Measurements from ENCODE around the gene MINAR2. TPM values are rescaled to one million over a fixed set of nuclear protein-coding genes. Genes with fewer than 3 reads are reported as not detected.

MINAR2 gene
- total RNA-seq, 1 experiment from 2014 or later = not detected

GRCh38 chr5:129770024-129770820, 22.3 kb downstream of the MINAR2 start:
- in situ Hi-C loops (cut with HindIII; ENCODE audit: low sequenced_read_pairs) = no loop called here
- no peak for DNase-seq (ENCODE audit: low spot score)

GRCh38 chr5:129771058-129771838, 23.4 kb downstream of the MINAR2 start:
- DNase-seq (ENCODE audit: low spot score) = peak; percentile 33
- in situ Hi-C loops (cut with HindIII; ENCODE audit: low sequenced_read_pairs) = no loop called here

- in situ Hi-C loops (cut with HindIII; ENCODE audit: low sequenced_read_pairs) = no loop called here
Observed at GRCh38 chr5:129773376-129773775, 25.5 kb downstream of the MINAR2 start.

DNA sequence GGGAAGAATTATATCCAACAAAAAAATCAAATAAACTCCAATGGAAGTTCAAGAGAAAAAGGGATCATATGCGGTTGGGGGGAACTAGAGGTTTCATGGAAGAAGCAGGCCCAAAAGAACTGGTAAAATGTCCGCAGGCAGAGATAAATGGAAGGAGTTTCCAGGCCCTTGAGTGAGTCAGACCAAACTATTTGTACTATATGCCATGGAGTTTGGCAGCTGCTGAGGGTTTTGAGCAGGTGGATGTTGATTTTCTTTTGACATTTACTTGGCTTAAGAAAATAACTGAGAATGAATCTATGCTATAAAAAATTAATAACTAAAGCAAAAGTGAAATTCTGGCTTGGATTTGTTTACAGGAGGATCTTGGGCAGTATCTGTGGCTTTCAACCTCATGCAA, 33.7 kb downstream of the MINAR2 start:
- in situ Hi-C loops (cut with HindIII; ENCODE audit: low sequenced_read_pairs) = no loop called here
- DNase-seq (ENCODE audit: low spot score) = no peak

More at GRCh38 chr5:129773376-129773775, 25.5 kb downstream of the MINAR2 start:
- no peak for DNase-seq (ENCODE audit: low spot score)

- in situ Hi-C loops (cut with HindIII; ENCODE audit: low sequenced_read_pairs) = no loop called here
- DNase-seq (ENCODE audit: low spot score) = no peak
Observed at GRCh38 chr5:129803403-129803802, 55.5 kb downstream of the MINAR2 start.

GRCh38 chr5:129804705-129805104, 56.8 kb downstream of the MINAR2 start:
- no peak for DNase-seq (ENCODE audit: low spot score)
- in situ Hi-C loops (cut with HindIII; ENCODE audit: low sequenced_read_pairs) = no loop called here

GRCh38 chr5:129807162-129807814, 59.4 kb downstream of the MINAR2 start:
- DNase-seq (ENCODE audit: low spot score) = no peak
- in situ Hi-C loops (cut with HindIII; ENCODE audit: low sequenced_read_pairs) = no loop called here

Other genes with a start within 250 kb of the MINAR2 start
- 0.06 TPM in 1 of 2 replicates, not detected in the other for gene CHSY3, start 156.4 kb downstream of the MINAR2 start, total RNA-seq (2014; rRNA removed; shearing (Covaris generic))

Data from G401 (cell line).